GM18520 (cell line): ENCODE data around the gene ACTN1.
"Not testable (repeated sequence)": the region's sequence is repeated elsewhere in the genome, so short reads cannot be mapped to it uniquely, and the experiment has no call there.

Source experiments
- ATAC-seq: cut with Tn5 transposase; IDR thresholded peaks from one replicate; pipeline ENCODE4 v1.9.1; 2021; ENCODE audit not compliant: unreplicated experiment

ACTN1 gene

DNA sequence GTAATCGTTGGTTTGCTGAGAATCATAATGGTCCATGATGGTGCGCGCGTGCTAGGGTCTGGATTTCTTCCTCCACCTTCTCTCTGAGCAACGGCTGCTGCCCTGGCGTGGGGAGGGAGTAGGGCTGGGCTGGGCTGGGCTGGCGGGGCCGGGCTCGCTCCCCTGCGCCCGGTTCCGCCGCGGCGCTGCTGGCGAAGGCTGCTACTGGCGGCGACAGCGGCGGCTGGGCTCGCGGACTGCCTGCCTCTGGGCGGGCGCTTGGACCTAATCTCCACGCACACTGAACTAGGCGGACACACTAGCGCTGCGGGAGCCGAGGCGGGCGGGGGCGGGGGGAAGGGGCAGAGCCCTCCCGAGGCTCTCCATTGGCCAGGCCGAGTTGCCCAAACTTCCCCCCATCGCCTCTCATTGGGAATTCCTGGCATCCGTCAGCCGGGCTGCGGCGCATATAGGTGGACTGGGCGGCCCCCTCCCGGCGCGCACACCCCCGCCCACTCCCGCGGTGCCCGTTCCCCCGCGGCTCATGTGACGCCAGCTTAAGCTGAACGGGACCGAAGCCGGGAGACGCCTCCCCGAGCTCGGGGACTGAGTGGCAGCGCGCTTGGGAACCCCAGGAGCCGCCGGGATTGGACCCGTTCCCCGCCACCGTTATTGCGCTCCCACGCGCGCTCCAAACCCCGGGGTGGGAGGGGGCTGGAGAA is at the start of gene ACTN1:
Gene ACTN1 (minus strand): TSS at position 282 of the 701 bp plus-strand sequence. CDS start 246 bp downstream, at position 36.
- ATAC-seq, result no peak

DNA sequence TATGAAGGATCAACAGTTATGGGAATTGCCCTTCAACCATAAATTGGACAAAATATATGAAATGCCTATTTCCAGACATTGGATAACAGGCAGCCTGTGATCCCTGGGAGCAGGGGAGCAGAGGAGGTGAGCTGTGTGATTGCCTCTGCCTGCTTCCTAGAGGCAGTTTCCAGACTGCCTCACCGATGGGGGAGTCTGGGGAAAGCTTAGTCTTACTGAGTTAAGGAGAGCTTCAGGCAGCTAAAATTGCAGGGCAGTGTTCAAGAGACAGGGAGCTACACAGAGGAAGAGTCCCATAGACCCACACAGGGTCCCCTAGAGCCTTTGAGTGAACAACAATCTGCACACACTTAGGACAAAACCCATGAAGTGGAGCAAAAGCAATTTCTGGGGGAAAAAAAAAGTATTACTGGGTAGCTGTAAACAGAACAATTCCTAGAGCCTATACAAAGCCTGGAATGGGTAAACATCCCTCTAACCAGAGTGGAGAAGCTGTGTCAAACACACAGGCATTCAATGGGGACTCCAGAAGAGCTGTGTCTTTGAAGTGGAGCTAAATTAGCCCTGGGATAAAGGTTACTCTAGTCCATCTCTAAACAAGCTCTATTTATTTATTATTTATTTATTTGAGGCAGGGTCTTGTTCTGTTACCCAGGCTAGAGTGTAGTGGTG is 48.3 kb upstream of the ACTN1 start:
- no peak for ATAC-seq

DNA sequence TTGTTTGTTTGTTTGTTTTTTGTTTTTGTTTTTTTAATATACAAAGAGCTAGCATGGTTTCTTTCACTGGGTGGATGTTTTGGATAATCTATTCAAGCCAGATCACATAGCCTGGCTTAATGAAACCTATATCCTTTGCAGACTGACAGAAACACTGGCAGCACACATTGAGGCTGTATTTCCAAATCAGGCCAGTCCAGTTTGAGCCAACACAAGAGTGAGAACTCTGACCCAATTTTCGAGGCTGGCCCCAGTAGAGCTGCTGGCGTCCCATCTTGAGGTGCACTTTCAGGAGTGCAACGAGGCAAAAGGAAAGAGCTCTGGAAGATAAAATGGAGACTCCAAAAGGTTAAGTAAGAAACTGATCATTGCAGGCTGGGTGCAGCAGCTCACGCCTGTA is 43.9 kb upstream of the ACTN1 start:
- ATAC-seq, result no peak

DNA sequence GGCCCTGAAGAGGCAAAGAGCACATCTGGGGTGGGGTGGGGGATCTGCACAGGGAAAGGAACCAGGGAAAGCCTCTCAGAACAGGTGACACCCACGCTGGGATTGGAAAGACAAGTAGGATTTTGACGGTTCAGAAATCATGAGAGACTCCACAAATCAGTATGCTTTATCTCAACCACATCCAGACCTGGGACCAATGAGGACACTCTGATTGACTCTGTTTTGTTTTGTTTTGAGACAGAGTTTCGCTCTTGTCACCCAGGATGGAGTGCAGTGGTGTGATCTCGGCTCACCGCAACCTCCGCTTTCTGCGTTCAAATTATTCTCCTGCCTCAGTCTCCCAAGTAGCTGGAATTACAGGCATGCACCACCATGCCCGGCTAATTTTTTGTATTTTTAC is 43.0 kb upstream of the ACTN1 start:
- ATAC-seq, result not testable (repeated sequence)

DNA sequence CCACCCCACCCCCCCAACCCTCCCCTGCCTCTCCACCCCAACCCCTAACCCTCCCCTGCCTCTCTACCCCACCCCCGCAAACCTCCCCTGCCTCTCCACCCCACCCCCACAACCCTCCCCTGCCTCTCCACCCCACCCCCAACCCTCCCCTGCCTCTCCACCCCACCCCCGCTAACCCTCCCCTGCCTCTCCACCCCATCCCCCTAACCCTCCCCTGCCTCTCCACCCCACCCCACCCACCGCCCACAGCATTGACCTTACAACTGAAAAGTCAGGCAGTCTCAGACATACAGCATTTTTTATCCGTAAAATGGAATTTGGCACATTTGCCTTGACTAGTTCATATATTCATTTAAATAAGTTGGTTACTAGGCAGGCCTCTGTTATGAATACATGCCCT is 38.6 kb upstream of the ACTN1 start:
- no peak for ATAC-seq

- no peak for ATAC-seq
These were observed 35.7 kb upstream of the ACTN1 start for GRCh38 chr14:69014829-69015259.

DNA sequence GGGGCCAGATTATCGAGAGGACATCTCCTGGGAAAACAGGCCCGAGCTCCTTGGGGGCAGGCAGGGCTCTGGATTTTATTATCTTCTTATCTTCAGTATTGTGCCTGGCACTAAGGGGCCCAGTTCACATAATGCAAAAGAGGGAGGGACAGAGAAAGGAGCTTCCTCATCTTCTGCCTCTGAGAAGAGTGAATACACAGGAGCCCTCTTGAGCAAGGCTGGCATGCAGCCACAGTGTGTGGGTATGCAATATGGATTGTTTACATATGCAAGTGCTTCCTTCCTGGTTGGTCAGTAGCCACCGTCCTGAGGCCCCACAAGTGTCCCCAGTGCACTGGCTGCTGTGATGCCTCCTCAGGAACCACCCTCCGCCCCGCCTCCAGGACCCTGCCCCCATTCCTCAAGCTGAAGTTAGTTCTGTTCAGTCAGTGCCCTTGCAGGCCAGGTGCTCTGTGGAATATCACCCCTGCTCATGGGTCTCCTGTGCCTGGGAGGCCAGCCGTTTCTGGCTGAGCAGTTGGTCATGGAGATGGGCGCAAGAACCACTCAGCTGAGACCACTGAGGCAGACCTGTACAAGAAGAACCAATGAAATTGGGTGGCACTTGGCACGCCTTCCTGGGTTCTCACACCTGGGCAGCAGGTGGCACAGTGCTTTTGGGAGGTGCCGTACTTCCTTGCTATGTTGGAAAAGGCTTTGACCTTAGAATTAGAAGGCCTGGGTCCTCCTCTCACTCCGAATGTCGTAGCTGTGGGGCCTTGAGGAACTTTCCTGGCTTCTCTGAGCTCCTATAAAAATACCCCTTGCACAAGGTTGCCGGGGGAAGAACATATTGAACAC is 35.1 kb upstream of the ACTN1 start:
- no peak for ATAC-seq

- ATAC-seq, result no peak
These were observed 33.3 kb upstream of the ACTN1 start for GRCh38 chr14:69012256-69012953.

GRCh38 chr14:69010648-69011047 is 31.5 kb upstream of the ACTN1 start:
- ATAC-seq, result no peak

DNA sequence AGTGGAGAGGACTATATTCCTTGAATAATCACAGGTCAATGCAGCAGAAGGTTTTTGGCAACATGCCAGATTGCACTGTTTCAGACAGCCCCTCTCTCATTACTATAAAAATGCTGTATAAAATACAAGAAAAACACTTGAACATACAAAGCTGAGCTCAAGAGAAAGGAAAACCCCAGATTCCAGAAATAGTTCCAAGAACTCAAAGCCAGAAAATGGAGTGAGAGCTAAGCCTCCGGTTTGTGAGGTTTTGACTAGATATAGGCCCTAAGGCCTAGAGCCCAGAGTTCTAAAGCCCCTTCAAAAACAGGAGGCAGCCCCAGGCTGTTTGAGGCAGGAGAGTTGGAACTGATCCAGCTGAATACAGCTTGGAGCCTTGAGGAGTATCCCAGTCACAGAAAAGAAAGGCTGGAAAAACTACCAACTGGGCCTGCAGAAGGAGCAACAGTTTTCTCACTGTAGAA is 29.4 kb upstream of the ACTN1 start:
- no peak for ATAC-seq

DNA sequence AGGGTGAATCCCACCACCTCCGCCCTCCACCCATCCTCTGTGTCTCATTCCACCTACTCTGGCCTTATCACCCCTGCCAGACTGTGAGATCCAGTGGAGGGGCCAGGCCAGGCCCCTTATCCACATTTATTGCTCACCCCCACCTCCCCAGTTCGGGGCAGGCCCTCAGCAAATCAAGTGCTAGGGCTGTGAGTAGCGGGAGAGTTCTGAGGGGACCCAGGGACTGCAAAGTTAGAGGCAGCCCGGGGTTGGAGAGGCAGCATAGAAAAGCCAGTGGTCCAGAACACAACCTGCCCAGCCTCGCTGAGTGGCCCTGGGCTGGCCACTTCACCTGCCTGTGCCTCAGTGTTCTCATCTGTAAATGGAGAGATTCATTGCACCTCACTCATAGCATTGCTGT is 27.2 kb upstream of the ACTN1 start:
- no peak for ATAC-seq

- ATAC-seq, result no peak
These were observed 26.5 kb upstream of the ACTN1 start for GRCh38 chr14:69005432-69006148.

GRCh38 chr14:69004731-69005431 is 25.8 kb upstream of the ACTN1 start:
- ATAC-seq, result no peak

- ATAC-seq, result no peak
These were observed 24.5 kb upstream of the ACTN1 start for GRCh38 chr14:69003626-69004025.

DNA sequence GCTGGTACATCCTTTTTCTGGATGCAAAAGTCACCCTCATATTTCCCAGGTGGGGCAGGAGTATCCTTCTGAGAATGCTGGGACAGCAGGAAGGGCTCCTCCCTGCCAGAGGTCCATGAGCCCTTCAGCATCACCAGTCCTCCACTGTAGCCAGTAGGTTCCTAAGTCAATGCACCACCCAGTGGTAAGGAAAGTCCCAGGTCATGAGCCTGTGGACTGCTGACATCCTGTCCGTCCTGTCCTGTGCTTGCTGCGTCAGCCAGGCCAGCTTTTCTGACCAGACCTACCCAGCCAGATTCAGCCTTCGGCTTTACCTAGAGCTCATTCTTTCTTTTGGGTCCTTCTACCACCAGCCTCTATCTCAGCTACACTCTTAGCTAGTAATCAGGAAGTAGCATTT is 23.0 kb upstream of the ACTN1 start:
- ATAC-seq, result no peak

DNA sequence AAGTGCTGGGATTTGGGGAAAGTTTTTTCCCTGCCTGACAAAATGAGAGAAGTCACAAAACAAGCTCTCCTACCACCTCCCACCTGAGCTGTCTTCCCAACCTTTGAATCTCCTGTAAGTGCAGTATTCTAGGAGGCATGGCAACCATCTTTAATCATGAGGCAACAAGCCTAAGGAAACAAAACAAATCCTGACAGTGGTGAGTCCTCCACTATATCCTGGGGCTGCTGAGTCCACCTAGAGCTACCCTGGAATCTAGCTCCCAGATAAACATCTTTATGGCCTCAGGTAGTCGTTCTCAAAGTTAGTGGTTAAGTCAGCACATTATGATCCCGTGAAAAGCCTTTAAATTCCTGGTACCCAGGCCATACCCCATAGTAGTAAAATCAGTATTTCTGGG is 22.3 kb upstream of the ACTN1 start:
- ATAC-seq, result no peak

DNA sequence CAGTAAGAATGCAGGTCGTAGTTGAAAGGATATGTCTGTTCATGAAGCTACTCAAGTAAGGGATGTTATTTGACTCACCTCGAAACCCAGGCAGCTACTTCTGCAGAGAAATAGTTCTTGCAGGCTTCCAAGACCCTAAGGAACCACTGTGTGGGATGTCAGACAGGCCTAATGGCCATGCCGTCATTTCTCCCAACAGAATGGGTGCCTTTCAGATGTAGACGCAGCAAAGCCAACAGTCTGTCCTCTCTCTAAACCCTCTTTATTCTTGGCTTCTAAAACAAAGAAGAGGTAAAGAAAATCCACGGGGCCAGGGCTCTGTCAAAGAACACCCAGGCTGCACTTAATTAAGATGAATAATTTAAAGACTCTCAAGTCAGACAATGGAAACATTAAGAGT is 19.0 kb upstream of the ACTN1 start:
- no peak for ATAC-seq

GRCh38 chr14:68995731-68996130 is 16.6 kb upstream of the ACTN1 start:
- no peak for ATAC-seq

DNA sequence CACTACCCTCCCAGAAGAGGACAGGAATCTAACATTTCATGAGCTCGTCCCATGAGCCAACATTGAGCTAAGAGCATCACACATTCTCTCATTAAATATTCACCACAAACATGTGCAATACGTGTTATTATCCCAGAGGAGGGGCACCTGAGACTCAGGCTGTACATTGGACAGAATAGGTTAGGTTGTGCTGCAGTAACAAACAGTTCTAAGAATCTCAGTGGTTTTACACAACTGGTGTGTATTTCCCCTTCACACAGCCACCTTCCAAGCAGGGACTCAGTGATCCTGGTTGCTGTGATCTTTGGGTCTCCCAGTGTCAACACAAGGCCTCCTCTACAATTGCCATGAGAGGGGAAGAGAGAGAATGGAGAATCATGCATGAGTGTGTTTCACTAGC is 15.0 kb upstream of the ACTN1 start:
- ATAC-seq, result no peak

- no peak for ATAC-seq
These were observed 8.5 kb upstream of the ACTN1 start for GRCh38 chr14:68987653-68988036.
